ENCODE results near the gene EDRF1.
"Not testable (repeated sequence)": the region's sequence is repeated elsewhere in the genome, so short reads cannot be mapped to it uniquely, and the experiment has no call there.

The EDRF1 gene

GRCh38 chr10:125719173-125720001 lies at the start of gene EDRF1:
TSS of gene EDRF1 (plus strand) at chr10:125719709. CDS start at chr10:125719808, 99 bp downstream.
- peak; percentile 92 for DNase-seq

- no peak for DNase-seq
Measured at GRCh38 chr10:125672884-125673283, 46.6 kb upstream of the EDRF1 start.

DNA sequence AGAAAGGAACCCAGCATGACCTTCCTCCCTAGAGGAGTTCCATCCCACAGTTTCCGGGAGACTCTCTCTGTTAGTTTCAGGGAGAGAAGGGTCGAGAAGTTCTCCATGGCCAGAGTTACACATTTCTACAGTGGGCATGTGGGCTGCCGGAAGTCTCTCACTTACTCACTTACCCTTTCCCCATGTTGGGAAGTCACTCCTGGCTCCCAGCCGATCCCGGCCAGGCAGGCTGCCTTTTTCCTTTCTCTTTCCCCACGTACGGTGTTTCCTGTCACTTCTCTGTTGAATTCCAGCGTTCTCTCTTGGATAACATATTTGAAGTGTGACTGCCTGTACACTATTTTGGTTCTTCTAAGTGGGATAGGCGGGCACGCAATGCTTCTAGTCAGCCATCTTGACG lies 40.1 kb upstream of the EDRF1 start:
- DNase-seq, result no peak

GRCh38 chr10:125683063-125683462 lies 36.4 kb upstream of the EDRF1 start, which contains the start of gene TEX36:
TSS of gene TEX36 (minus strand) at chr10:125683163. CDS start at chr10:125682989, 174 bp downstream.
- no peak for DNase-seq

- DNase-seq, result no peak
Measured at GRCh38 chr10:125683821-125684220, 35.7 kb upstream of the EDRF1 start.

- DNase-seq, result no peak
Measured at GRCh38 chr10:125684581-125684980, 34.9 kb upstream of the EDRF1 start.

DNA sequence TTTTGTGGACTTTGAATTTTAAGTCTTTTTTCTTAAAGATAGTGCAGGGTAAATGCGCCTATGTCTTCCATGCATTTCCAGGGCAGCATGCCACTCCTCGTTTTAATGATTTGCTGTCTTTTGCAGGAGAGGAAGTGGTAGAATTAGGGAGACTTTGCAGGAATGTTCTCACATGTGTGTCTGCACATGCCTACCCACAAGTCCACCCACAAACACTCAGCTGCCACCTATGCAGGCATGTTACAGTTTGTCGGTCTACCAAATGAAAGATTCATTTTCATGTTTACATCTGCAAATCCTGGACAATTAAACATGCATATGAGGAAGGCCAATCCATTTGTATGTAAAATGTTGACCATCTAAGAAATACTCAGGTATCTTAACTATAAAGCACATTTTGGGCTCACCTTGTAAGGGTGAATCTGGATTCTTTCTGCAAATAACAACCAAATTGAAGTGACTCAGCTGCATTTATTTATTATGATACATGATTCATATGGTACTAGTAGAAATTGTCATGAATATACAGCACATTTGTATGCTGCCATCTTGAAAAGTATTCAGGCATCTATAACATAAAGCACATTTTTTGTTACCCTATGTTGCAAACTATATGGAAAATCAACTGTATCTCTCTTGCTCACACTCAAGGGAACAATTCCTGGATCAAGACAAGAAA lies 31.9 kb upstream of the EDRF1 start:
- DNase-seq, result no peak

DNA sequence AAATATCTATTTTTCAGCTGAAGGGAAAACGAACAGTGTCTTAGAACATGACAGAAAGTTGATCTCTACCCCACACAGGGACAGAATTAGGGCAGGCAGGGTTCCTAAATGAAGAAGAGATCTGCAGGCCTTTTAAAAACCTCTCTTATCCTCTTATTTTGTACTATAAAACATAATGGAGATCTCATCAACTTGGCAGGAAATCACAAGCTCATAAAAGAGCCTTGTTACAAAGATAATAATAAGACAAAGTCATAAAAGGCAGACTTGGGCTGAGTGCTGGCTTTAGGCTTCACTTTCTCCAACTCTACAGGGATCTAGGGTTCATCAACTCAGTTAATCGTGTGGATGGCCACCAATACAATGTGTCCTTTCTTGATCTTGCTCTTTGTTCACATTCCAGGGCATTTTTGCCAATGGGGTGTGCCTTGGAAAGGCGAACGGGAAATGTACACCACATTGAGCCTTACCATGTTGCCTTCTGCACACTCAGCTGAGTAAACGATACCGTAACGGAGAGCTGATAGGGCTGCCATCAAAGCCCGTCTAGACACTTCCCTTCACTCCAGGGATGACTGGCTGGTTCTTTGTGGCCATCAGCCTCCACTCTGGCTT lies 29.4 kb upstream of the EDRF1 start:
- no peak for DNase-seq

GRCh38 chr10:125691160-125691981 lies 28.1 kb upstream of the EDRF1 start:
- DNase-seq, result no peak

GRCh38 chr10:125692196-125692595 lies 27.3 kb upstream of the EDRF1 start:
- no peak for DNase-seq

GRCh38 chr10:125692601-125693523 lies 26.6 kb upstream of the EDRF1 start:
- no peak for DNase-seq

DNA sequence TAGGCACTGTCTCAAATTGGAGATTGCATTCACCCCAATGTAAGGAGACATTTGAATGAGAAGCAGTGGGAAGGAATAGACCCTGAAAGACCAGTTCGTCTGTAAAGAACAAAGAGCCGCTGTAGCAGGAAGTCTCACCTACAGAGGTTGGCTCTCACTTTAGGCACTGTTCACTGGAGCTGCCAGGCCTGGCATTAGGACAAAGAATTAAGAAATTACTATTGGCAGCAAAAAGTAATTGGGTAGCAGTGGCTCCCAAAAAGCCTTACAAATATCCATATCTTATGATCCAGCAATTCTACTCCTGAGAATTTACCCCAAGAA lies 26.0 kb upstream of the EDRF1 start:
- DNase-seq, result no peak

DNA sequence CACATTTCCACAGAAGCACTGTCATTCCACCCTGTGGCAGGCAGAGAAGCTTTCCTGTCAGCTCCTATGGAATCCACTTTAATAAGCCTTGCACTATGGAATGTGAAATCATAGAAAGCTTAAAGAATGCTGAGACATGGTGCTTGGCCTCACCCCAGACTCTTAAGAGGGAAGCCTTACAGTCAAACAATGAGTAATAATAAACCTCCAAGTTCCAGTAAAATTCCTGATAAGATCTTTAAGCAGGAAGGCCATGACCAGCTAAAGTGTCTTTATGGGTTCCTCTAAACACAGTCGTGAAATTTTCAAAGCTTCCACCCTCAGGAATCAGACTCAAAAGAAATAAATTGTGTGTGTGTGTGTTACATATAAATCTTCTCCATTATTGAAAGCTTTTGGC lies 24.6 kb upstream of the EDRF1 start:
- no peak for DNase-seq

DNA sequence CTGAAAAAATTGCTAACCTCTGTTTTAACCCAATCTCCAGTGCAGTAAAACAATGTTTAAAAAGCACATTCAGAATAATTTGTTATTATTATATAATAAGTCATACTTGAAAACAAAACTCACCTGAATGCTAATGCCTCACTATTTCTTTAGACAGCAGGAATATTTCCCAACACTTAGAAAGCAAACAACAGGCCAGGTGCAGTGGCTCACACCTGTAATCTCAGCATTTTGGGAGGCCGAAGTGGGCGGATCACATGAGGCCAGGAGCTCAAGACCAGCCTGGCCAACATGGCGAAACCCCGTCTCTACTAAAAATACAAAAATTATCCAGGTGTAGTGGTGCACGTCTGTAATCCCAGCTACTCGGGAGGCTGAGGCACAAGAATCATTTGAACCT lies 22.6 kb upstream of the EDRF1 start:
- not testable (repeated sequence) for DNase-seq

GRCh38 chr10:125698481-125698998 lies 21.0 kb upstream of the EDRF1 start:
- no peak for DNase-seq

DNA sequence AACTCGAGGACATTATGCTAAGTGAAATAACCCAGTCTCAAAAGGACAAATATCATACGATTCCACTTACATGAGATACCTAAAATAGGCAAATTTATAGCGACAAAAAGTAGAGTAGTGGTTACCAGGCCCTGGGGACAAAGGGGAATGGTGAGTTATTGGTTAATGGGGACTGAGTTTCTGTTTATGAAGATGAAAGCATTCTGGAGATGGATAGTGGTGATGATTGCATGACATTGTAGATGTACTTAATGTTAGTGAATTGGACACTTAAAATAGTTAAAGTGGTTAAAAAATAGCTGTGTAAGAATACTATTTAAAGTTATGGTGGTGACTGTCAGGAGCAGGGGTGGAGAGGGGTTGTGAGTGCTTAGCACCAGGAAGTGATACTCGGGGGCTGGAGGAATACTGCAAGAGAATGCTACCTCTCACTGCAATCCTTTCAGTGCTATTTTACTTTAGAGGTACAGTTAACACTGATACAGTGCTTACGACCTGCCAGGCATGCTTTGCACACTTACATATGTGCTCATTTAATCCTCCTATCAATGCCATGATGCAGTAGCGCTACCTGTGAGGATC lies 19.9 kb upstream of the EDRF1 start:
- no peak for DNase-seq

GRCh38 chr10:125700355-125700911 lies 19.1 kb upstream of the EDRF1 start:
- DNase-seq, result no peak

DNA sequence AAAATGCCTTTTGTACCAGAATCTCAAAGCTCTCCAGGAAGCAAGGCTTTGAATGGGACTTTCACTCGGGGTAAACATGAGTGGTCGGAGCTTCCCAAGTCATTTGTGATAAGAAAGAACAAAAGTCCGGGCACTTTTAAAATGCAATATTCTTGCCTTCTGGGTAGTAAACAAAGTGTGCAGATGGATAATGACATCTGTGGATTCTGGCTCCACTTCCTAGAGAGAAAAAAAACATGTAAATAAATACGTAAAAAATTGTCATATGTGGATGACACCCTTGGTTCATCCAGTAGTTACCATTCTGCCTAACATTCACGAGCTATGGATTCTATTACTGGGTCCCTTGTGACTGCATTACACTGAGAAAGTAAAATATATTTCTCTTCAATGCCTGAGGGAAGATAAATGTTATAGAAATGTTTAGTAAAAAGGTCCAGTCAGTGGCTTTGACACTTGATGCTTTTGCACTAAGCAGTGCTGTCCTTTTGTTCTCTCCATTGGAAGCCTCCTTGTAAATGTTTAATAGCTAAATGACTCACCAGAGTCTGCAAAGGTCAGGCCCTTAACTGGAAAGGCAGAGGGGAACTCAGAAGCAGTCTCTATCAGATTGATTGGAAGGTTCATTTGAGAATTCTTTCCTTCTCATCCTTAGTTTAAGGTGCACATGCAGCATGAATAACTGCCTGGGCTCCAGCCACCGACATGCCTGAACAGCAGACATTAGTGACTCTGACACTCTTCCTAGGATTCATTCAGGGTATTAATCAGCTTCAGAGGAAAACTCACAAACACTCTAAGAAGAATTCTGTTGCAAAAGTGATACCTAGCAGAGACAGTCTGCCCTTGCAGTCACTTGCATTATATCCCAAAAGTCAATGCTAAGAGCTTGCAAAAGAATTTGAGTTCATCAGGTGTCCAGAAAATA lies 11.7 kb upstream of the EDRF1 start:
- no peak for DNase-seq

GRCh38 chr10:125708971-125709503 lies 10.5 kb upstream of the EDRF1 start:
- no peak for DNase-seq

All from NCI-H526 treated with DMSO at 0.1 percent for 48 hours (cell line).